NCI-H82 (cell line): Measurements from ENCODE around the gene CASQ1.

Source experiments
- DNase-seq: peaks from one replicate; lab custom pipeline; 2025; lab: John Stamatoyannopoulos, UW

Gene CASQ1

GRCh38 chr1:160205242-160206035, 15.1 kb downstream of the CASQ1 start, which contains the start of gene PEA15:
Gene PEA15, plus strand, starts transcription at chr1:160205384. Its CDS starts 6,161 bp downstream, at chr1:160211545.
- peak; percentile 81 for DNase-seq

DNA sequence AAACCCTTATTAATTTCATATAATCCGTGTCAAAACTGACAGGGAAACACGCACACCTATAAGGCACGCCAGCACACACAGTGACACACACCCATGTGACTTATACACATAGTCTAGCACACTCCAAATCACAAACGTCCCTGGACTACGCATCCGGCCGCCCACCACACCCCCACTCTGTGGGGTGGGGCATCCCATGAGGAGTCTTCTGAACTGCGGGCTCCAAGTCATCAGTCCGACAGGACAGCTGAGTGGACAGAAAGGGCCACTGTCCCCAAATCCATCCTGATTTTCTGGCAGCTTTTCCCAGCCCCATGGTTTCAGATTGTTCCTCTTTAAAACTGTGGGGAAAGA, 15.6 kb downstream of the CASQ1 start:
- peak; percentile 55 for DNase-seq

GRCh38 chr1:160206421-160207117, 16.2 kb downstream of the CASQ1 start:
- DNase-seq, result no peak

- DNase-seq, result no peak
These were observed 16.8 kb downstream of the CASQ1 start for GRCh38 chr1:160207118-160207650.

DNA sequence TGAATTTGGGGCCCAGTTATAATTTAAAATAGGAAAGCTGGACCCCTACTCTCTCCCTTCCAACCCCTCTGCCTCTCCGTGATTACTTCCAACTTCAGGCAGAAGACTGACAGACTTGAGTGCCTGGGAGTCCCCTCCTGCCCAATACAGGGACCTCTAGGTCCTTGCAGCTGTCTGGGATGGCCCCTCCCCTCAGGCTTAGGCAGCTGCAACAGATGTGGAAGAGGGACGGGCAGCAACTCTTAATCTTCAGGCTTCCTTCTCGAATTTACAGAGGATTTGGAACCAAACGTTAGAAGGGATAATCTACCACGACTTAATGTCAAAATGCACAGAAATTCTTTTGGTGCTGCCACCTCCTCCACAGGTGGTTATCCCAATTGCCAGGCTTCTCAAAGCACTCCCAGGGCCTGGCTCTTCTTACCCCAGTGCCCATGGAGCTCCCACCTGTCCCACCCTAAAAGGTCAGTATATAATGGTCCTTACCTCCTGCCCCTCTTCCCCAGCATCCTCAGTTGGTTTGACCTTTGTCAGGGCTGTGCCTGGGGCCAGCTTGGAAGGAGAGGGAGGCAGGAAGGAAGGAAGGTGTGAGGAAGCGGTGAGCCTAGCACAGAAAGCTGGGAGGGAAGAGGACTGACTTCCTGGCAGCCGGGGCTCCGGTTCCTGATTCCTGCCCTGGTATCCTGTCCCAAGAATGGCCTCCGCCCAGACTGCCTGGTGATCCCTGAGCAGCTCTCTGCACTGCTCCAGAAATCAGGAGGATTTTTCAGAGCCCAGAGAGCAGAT, 17.6 kb downstream of the CASQ1 start:
- peak; percentile 68 for DNase-seq

DNA sequence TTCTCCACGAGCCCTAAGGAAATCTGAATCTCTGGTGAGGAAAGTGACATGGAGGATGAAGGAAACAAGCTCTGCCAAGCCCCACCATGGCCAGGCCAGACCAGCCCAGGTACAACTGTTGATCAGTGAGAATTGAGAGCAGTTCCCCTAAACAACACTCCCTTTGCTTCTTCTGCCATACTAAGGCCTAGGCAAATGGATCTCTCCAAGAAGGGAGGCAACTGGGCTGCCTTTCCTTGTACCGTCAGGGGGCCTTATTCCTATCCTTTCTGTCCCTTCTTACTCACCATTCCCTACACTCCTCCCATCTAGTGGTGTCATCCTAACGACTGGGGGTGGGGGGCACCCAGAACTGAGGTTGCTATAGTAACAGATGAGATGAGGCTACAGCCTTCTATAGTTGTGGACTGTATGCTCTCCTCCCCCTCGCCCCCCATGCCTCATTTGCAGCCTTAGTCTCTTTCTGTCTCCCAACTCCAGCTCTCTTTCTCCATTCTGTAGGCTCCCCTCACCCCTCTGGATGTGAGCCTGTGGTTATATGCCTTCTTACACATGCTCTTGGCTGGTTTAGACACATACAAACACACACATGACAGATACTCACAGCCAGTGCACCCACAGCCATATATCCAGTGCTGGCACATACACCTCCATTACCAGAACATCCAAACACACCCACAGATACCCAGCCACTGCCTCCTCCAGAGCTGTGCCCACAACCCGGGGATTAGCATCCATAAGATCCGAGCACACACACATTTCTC, 18.4 kb downstream of the CASQ1 start:
- DNase-seq, result no peak

DNA sequence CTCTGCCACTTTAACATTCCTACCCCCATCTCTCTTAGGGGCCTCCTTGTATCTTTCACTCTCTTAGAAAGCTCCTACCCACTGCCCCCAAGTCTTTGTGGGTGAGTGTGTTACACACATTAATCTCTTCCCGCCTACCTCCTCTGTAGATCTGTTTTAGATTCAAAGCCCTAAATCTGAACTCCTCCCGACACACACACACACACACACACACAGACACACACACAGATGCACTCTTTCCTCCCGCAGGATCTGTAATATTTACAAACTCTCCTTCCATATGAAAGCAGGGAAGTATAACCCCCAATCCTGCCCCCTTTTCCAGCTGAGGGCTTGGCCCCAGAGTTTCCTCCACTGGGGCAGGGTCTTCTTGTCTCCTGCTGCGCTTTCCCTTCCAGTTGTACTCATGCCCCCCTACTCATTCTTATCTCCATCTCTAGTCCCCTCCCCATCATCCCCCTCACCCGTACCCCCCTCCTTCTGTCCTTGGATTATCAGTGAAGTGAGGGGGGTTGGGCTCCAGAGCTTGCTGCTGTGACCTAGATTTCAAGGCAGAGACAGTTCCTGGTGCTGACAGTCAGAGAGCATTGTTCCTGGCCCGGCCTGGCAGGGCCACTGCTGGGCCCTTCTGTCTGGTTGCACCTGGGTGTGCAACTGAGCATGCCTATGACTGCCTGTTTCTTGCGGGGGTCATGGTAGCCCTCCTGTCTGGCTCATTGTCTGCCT, 19.1 kb downstream of the CASQ1 start:
- peak; percentile 81 for DNase-seq

DNA sequence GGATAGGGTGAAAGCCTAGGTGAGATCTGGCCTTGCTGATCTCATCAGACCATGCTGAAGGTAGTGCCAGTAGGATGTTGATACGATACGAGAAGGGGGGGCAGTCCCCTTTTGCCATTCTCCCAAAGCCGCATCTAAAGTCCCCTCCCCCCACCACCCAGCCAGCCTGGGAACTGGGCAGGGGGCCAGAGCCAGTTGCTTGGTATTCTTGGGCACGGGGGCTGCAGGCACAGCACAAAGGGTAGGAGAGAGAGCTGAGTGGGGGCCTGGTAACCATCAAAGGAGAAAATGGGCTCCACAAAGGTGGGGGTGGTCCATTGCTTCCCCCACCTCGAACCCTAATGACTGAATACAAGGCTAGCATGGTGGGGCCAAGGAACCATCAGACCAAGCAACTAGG, 20.2 kb downstream of the CASQ1 start:
- no peak for DNase-seq

DNA sequence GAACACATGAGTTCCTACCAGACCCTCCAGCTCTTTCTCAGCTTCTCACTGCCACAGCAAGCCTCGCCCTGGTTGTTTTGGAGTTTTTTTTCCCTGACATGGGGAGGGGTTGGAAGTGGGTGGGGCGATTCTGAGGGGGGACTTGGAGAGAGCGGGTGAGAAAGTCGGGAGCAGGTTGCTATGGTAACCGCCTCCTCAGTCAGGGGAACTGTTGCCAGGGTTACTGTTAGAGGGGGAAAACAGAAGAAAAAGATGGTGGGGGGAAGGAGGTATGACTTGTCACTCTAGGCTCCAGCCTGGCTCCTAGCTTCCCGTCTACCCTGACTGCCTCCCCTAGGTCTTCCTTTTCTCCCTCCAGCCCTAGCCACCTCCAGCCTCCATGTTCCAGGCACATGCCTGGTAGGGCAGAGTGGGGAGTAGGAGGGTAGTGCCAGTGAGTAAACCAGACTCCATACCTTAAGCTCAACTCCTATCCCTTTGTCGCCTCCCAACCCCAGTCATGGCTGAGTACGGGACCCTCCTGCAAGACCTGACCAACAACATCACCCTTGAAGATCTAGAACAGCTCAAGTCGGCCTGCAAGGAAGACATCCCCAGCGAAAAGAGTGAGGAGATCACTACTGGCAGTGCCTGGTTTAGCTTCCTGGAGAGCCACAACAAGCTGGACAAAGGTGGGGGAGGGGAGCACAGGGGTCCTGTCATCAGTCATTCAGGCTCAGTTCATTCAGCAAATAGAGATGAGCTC, 20.8 kb downstream of the CASQ1 start:
- peak; percentile 29 for DNase-seq

DNA sequence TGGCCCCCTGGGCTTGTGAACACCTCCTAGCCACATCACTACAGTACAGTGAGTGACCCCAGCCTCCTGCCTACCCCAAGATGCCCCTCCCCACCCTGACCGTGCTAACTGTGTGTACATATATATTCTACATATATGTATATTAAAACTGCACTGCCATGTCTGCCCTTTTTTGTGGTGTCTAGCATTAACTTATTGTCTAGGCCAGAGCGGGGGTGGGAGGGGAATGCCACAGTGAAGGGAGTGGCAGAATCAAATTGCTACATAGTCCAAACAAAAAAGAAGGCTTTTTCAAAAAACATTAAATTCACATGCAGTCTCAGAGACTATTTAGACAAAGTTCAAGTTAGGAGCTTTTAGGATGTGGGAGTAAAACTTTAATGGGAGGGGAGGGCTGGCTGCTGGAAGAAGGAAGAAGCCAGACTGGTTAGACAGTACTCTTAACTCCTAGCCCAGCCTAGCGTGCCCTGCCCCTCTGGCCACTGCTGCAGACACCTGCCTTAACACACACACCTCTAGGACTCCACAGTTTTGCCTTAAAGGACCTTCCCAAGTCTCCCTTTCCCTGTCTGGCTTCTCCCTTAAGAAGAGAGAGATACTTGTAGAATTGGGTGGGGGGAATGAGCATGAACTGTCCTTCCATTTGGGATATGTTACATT, 24.2 kb downstream of the CASQ1 start:
- no peak for DNase-seq

DNA sequence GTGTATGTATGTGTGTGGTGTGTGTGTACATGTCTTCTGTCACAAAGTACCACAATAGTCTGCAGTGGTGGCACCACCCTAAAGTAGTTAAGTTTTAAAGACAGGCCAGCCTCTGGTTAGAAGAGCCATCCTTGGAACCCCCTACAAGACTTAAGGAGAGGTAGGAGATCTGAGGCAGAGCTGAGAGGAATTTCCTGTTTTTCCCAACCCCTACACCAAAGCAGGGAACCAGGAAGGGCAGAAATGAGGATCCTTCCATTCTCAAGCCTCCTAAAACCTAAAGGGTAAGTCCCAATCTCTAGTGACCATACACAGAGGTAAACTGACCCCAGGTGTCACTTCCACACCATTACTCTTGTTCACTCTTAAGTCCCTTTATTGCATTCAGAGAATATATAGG, 25.9 kb downstream of the CASQ1 start:
- DNase-seq, result no peak

DNA sequence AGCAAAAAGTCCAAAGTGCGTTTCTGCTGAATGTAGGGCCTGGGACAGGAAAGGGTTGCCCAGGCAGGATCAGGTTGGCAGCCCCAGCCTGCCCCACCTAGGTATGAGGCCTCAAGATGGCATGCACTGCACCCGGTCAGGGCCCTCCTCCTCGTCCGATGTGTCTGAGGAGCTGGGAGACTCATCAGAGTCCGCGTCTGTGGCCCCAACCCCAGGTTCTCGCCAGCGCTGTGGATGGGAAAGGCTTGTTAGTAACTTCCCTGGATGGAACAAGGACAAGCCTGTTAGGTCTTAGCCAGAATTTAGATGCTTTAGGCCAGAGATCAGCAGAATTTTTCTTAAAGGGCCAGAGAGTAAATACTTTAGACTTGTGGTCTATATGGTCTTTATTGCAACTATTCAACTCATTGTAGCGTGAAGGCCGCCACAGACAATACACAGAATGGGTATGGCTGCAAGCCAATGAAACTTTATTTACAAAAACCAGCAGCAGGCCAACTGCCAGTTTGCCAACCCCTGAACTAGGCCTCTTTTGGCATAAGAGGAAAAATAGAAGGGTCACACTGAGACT, 27.2 kb downstream of the CASQ1 start:
- no peak for DNase-seq

- DNase-seq, result peak; percentile 74
These were observed 28.9 kb downstream of the CASQ1 start for GRCh38 chr1:160219062-160219929.

DNA sequence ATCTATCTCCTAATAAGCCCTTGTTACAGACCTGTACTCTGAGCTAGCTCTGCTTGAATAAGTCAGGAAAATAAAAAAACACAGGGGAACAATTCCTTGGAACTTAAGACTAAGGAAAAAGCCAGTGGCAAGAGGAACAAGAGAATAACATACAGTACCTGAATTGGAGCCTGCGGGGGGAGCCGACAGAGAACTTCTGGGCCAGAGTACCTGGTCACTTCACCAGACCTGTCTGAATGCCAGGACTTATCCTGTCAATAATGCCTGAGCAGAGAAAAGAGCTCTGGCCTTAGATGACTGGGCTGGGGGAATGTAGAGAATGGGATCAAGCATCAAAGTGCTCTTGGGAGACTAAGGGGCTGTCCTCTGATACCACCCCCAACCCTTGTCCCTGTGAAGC, 29.9 kb downstream of the CASQ1 start:
- DNase-seq, result no peak

- DNase-seq, result no peak
These were observed 30.7 kb downstream of the CASQ1 start for GRCh38 chr1:160221089-160221488.

- DNase-seq, result no peak
These were observed 32.2 kb downstream of the CASQ1 start for GRCh38 chr1:160222546-160222945.

DNA sequence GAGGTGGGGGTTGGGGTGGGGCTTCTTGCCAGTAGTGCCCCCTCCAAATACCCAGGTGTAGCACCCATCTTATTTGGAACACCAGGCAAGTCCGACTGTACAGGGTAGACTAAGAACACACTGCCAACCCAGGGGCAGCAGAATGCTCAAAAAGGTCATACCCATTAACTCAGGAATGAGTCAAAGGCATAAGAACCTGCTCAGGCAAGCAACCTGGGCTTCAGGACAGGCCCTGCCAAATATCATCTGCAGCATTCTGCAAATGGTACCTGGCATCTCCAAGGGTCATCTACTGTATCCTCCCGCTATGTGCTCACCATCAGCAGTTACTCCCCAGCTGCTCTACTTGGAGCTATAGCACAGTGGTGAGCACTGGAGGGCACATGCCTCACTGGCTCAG, 34.2 kb downstream of the CASQ1 start:
- no peak for DNase-seq

DNA sequence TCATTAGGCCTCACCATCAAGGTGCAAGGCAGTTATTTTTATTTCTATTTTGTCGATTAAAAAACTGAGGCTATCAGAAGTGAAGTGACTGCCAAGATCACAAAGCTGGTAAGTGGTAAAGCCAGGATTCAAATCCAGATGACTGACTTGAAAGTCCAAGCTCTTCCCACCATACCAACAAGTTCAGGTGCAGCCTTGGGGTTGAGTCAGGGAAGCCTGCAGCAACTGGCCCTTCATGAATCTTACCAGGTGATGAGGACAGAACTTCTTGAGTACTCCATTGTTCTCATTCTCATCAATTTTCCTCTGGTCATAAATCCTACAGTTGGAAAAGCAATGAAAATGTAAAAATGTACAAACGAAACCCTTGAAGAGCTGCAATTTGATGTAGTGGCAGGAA, 35.0 kb downstream of the CASQ1 start:
- no peak for DNase-seq
